BJ (cell line): ENCODE results near the gene PHLDB2. TPM values are rescaled to one million over a fixed set of nuclear protein-coding genes. Genes with fewer than 3 reads are reported as not detected.

Experiments
- CTCF ChIA-PET: fragments of 350-600 bp; formaldehyde crosslinking; extraction: SDS; loops from one replicate; lab custom pipeline; 2021; ENCODE audit warnings: antibody characterized with exemption, inconsistent platforms; lab: Yijun Ruan, JAX
- POLR2A ChIA-PET: fragments of 300-600 bp; sonication (Branson Sonifier 250); formaldehyde crosslinking; extraction: SDS; loops from one replicate; lab custom pipeline; 2021; ENCODE audit warnings: antibody characterized with exemption; lab: Charles Lee
- DNase-seq: peaks from one replicate; pipeline ENCODE4 v3.0.0-alpha.2; 2011; ENCODE audit warnings: low read depth
- H3K27me3 ChIP-seq: 2 replicates; pipeline ENCODE4 v1.6.0; 2011; ENCODE audit warnings: low read length; ENCODE audit not compliant: control insufficient read depth, insufficient read depth
- H3K36me3 ChIP-seq: 2 replicates; pipeline ENCODE4 v1.5.1; 2011; ENCODE audit warnings: low read length; ENCODE audit not compliant: control insufficient read depth, insufficient read depth
- H3K4me3 ChIP-seq: 2 replicates; pipeline ENCODE4 v1.5.1; 2011; ENCODE audit warnings: low read depth, mild to moderate bottlenecking, control low read depth, low read length
- polyA plus RNA-seq: library from polyadenylated mRNA; depleted of rRNA; stranded (reverse); fragments of >200 nt; gene quantifications from 2 replicates; pipeline ENCODE4 v1.2.3, GENCODE V29; 2011
- TF ChIP-seq, protein P1 (sequence below): IDR thresholded peaks from 2 replicates; pipeline ENCODE4 v1.5.1; 2011; ENCODE audit warnings: low read depth, mild to moderate bottlenecking, control low read depth, inconsistent platforms, low read length, moderate library complexity; ENCODE audit not compliant: insufficient read depth

PHLDB2 gene
- polyA plus RNA-seq, 1 experiment: 44.7 TPM

DNA sequence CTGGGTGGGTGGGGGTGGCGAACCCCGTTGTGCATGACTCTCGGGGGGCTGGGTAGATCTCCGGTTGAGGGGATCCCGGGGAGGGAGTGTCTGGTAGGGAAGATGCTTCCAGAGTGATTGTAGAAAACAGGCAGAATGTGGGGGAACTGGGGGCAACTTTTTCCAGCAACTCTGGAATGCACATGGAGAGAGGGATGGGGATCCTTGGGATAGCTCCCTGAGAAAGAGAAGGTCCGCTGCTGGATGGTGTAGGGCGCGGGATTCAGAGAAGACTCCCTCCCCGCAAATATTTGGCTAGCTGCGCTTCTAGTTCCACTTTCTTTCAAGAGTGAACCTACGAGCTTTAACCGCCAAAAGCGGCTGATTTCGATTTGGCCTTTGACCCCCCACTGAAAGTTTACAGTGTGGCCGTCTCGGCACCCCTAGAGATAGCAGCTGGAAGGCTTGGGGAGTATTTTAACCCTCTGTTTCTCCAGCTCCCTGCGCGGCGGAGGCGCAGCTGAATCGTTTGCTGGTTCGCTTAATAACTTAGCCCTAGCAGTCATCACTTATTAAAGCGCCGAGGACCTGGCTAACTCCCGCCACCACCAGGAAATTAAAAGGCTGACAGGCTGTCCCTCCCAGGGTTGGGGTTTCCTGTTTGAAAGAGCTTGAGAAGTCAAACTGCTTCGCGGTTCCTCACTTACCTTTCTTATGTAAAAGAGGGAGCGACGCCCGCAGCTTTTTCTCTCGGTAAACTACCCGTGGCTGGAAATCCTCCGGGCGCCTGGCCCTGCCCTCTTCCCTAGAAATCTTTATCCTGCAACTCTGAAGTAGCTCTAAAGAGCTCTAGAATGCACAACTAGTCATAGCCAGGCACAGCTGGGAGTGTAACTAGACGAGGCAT lies 1.2 kb downstream of the PHLDB2 start:
- Histone ChIP-seq H3K36me3 (no peaks in the 10 kb centered on the region), H3K4me3 (peak overlapping the region; percentile 85), H3K27me3 (no peaks in the 10 kb centered on the region)
- ChIA-PET POLR2A (interaction anchor here (0.8 to 1.4 kb wide), 5 partner anchors 11 to 140 kb away, joined by 3 to 4 read pairs (median 3); no protein-coding TSS in a partner anchor), CTCF (interaction anchor here (0.6 to 12.0 kb wide), 28 partner anchors 8 to 183 kb away, joined by 3 to 190 read pairs (median 3); no protein-coding TSS in a partner anchor)
- TF ChIP-seq, protein P1, sequence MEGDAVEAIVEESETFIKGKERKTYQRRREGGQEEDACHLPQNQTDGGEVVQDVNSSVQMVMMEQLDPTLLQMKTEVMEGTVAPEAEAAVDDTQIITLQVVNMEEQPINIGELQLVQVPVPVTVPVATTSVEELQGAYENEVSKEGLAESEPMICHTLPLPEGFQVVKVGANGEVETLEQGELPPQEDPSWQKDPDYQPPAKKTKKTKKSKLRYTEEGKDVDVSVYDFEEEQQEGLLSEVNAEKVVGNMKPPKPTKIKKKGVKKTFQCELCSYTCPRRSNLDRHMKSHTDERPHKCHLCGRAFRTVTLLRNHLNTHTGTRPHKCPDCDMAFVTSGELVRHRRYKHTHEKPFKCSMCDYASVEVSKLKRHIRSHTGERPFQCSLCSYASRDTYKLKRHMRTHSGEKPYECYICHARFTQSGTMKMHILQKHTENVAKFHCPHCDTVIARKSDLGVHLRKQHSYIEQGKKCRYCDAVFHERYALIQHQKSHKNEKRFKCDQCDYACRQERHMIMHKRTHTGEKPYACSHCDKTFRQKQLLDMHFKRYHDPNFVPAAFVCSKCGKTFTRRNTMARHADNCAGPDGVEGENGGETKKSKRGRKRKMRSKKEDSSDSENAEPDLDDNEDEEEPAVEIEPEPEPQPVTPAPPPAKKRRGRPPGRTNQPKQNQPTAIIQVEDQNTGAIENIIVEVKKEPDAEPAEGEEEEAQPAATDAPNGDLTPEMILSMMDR: peak; percentile 66
- peak; percentile 64 for DNase-seq

- DNase-seq: no peak
- TF ChIP-seq, protein P1: no peak
- Histone ChIP-seq H3K4me3 (peak overlapping the region; percentile 85), H3K36me3 (no peaks in the 10 kb centered on the region), H3K27me3 (no peaks in the 10 kb centered on the region)
- ChIA-PET POLR2A (no interaction called here), CTCF (interaction anchor here (0.8 to 12.0 kb wide), 6 partner anchors 100 to 192 kb away, joined by 3 to 190 read pairs (median 6); no protein-coding TSS in a partner anchor)
Measured at GRCh38 chr3:111861391-111861790, 2.3 kb downstream of the PHLDB2 start.

- TF ChIP-seq, protein P1: no peak
- ChIA-PET CTCF (interaction anchor here (12.0 kb wide), 1 partner anchor 143 kb away, joined by 190 read pairs; no protein-coding TSS in a partner anchor), POLR2A (no interaction called here)
- Histone ChIP-seq H3K27me3 (no peaks in the 10 kb centered on the region), H3K4me3 (peak overlapping the region; percentile 85; the same call in 1 of the 2 replicates), H3K36me3 (no peaks in the 10 kb centered on the region)
- no peak for DNase-seq
Measured at GRCh38 chr3:111862415-111862814, 3.4 kb downstream of the PHLDB2 start.

GRCh38 chr3:111862974-111863373 lies 3.9 kb downstream of the PHLDB2 start:
- H3K36me3 ChIP-seq: no peaks in the 10 kb centered on the region
- ChIA-PET POLR2A (no interaction called here), CTCF (interaction anchor here (2.6 to 12.0 kb wide), 2 partner anchors 107 to 144 kb away, joined by 11 to 190 read pairs; no protein-coding TSS in a partner anchor)
- no peak for DNase-seq
- TF ChIP-seq, protein P1: no peak
- H3K4me3 ChIP-seq: no peak overlapping the region
- H3K27me3 ChIP-seq: no peaks in the 10 kb centered on the region
